Ramos (cell line): ENCODE results near the gene PHF2.

Experiments
- in situ Hi-C: fragments of 300-500 bp; cut with MboI; formaldehyde crosslinking; loops from one replicate; pipeline ENCODE4 v1.14.3; 2022; ENCODE audit warnings: low sequenced_read_pairs; ENCODE audit not compliant: unreplicated experiment

Gene PHF2

DNA sequence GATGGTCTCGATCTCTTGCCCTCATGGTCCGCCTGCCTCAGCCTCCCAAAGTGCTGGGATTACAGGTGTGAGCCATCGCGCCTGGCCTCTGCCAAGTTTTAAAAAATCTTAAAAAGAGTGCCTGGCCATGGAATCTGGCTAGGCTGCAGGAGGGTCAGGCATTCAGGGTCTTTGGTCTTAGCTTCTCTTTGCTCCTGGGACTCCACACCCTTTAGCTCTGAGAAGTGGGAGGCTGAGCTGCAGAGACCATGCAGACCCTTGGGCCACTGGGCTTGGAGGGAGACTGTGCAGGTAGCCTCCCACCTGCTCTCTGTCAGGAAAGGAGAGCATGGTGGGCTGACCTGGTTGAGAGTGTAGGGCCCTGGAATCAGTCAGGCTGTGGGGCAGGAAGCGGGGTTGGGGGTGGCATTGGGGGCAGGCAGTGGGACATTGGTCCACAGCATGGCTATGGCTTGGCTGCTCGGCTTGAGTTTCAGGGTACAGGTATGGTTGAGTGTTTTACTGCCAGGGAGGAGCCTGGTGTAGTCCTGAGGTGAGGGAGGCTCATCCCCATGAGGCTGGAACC is 20.8 kb downstream of the PHF2 start:
- in situ Hi-C loops = no loop called here

GRCh38 chr9:93597871-93598646 is 21.7 kb downstream of the PHF2 start:
- in situ Hi-C loops = no loop called here

DNA sequence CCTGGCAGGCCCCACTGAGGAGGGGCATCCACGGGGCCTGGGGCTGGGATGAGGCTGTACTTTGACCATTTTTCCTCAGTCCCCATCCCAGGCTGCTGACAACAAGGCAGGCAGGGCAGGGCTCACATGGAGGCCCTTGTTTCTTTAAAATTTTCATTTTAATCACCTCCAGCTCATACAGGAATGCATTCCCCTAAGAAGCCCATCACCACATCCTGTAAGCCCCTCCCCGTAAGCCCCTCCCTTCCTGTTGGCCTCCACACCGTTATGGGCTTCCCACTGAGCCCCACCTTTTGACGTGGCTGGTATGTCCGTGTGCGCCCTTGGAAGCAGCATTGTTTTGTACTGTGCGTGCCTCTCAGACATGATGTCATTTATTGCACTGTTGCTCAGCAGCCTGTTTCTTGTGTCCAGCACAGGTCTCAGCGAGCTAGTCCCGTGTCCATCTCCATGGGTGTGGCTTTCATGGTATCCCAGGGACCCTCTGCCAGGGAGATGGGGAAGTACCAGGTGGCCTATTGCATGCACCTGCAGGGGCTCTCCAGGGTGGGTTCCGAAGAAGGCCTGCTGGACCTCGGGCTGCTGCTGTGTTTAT is 22.4 kb downstream of the PHF2 start:
- in situ Hi-C loops = no loop called here

GRCh38 chr9:93599571-93600403 is 23.4 kb downstream of the PHF2 start:
- in situ Hi-C loops = no loop called here

- in situ Hi-C loops = no loop called here
Observed at GRCh38 chr9:93600504-93600903, 24.1 kb downstream of the PHF2 start.

GRCh38 chr9:93601063-93601462 is 24.7 kb downstream of the PHF2 start:
- in situ Hi-C loops = no loop called here

DNA sequence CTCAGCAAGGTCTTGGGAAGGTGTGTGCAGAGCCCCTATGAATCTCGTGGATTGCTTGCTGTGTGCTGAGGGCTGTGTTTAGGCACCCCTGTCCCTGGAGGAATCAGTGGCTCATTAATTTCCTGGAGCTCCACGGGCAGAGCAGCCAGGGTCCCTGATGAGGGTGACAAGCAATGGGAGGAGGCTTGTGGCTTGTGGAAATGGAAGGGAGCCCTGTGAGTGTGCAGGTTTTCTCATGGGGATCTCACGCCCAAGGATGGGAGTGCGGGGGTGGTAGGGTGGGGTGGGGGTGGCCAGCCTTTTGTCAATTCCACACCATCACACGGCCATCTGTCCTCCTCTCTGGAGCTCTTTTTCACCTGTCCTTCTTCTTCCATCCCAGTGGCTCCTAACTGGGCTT is 25.3 kb downstream of the PHF2 start:
- in situ Hi-C loops = no loop called here

- in situ Hi-C loops = no loop called here
Observed at GRCh38 chr9:93603011-93603410, 26.6 kb downstream of the PHF2 start.

DNA sequence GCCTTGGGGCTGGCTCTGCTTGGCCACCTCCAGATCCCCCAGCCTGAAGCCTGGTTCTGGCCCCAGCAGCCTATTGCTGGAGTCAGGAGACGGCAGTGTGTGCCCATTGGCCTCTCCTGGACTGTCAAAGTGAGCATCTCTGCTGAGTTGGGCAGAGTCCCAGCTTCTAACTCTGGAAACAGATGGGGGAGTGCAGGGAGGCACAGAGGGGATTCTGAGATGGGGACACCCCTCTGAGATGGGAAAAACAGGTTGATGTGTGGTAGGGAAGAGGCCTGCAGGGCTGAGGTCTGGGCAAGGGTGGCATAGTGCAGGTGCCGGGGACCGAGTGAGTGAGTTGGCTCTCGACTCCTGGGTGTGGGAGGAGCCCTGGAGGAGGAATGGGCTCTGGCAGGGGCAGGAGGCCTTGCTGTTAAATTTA is 27.5 kb downstream of the PHF2 start:
- in situ Hi-C loops = no loop called here

DNA sequence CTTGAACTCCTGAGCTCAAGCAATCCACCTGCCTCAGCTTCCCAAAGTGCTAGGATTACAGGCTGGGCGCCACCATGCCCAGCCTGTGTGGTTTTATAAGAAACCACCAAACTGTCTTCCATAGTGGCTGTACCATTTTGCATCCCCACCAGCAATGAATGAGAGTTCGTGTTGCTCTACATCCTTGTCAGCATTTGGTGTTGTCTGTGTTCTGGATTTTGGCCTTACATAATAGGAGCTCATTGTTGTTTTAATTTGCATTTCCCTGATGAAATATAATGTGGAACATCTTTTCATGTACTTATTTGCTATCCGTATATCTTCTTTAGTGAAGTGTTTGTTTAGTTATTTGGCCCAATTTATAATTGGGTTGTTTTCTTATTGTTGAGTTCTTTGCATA is 29.8 kb downstream of the PHF2 start:
- in situ Hi-C loops = no loop called here

GRCh38 chr9:93610206-93610605 is 33.8 kb downstream of the PHF2 start:
- in situ Hi-C loops = no loop called here

DNA sequence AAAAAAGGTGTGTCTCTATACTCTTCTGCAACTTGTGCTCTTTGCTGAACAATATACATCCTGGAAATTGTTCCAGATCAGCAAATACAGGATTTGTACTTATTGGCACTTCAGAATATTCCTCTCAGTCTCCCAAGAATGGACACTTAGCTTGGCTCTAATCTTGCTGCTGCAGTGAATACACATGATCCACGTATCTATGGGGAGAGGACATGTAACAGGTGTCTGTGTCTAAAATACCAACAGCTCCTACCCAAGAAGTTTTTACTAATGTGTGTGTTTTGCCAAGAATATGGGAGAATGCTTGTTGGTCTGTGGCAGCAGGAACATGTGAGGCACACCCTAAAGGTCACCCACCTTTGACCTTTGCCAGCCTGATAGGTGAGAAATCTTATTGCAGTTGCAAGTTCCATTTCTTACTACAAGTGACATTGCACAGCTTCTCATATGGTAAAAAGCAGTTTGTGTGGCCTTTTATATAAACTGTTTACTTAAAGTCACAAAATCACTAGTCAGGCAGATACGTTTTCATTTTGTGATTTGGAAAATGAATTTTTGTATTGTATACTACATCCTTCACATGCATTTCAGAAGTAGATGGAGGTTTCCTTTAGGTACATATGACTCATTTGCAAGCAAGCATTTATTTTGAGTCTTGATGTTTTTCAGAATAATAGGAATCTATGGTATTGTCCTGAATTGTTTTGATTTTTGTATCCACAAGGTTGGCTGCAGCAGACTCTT is 35.8 kb downstream of the PHF2 start:
- in situ Hi-C loops = no loop called here

DNA sequence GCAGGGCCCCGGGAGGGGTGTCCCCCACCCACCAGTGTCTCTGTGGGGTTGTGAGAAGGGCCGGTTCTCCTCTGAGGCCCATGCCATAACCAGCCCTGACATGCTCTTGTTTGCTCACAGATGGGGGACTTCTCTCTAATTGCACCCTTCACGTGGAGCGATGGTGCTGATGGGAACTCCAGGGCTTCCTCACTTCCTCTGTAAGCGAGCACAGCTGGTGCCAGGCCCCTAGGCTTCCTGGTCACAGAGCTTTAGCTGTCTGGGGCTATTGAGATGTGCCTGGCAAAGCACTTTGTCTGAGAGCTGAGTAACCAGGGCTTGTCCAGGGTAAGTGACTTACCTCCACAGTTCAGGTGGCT is 36.4 kb downstream of the PHF2 start:
- in situ Hi-C loops = no loop called here

GRCh38 chr9:93613174-93613573 is 36.8 kb downstream of the PHF2 start:
- in situ Hi-C loops = no loop called here

GRCh38 chr9:93613791-93614190 is 37.4 kb downstream of the PHF2 start:
- in situ Hi-C loops = no loop called here

GRCh38 chr9:93614830-93615468 is 38.6 kb downstream of the PHF2 start:
- in situ Hi-C loops = no loop called here

- in situ Hi-C loops = no loop called here
Observed at GRCh38 chr9:93616044-93616443, 39.7 kb downstream of the PHF2 start.

DNA sequence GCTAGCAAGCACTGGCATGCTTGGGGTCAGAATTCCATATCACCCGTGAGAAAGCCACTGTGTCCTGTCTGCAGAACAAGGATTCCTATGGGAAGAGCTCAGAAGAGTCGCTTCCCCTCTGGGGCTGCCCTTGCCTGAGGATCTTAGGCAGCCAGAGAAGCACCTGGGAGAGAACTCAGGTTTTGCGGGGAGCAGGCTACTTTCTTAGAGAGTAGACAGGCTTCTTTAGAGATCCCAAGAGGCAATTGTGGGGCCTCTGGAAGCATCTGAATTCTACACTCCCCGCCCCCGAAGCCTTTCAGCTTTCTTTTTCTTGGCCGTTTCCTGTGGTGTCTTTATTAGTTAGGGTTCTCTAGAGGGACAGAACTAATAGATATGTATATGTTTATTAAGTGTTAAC is 40.9 kb downstream of the PHF2 start:
- in situ Hi-C loops = no loop called here

DNA sequence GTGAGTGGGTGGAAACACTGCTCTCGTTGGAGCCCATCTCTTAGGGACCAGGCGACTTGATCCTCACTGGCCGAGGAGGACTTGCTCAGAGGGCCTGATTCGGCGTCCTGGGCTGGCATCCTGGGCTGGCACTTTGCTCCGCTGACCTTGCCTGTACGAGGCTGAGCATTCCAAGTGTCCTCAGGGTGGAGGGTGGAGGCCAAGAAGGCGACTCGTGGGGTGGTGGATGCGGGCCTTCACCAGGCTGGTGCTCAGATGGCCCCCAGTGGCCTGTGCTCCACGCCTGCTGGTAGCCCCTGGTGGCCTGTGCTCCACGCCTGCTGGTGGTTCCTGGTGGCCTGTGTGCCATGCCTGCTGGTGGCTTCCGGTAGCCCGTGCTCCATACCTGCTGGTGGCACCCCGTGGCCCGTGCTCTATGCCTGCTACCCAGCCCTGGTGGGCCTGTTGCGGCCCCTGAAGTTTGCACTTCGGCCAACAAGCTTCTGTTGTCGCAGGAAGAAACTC is 42.9 kb downstream of the PHF2 start:
- in situ Hi-C loops = no loop called here

- in situ Hi-C loops = no loop called here
Observed at GRCh38 chr9:93620041-93620506, 43.7 kb downstream of the PHF2 start.
